ENCODE measurements around the gene CST9L. TPM values are rescaled to one million over a fixed set of nuclear protein-coding genes. Genes with fewer than 3 reads are reported as not detected.

Gene CST9L
- total and polyA plus RNA-seq, 2 of the 13 experiments (the other 11 are each of a cell fraction or from before 2014, with no cell fraction given), result 0.15 TPM; not detected in 1

DNA sequence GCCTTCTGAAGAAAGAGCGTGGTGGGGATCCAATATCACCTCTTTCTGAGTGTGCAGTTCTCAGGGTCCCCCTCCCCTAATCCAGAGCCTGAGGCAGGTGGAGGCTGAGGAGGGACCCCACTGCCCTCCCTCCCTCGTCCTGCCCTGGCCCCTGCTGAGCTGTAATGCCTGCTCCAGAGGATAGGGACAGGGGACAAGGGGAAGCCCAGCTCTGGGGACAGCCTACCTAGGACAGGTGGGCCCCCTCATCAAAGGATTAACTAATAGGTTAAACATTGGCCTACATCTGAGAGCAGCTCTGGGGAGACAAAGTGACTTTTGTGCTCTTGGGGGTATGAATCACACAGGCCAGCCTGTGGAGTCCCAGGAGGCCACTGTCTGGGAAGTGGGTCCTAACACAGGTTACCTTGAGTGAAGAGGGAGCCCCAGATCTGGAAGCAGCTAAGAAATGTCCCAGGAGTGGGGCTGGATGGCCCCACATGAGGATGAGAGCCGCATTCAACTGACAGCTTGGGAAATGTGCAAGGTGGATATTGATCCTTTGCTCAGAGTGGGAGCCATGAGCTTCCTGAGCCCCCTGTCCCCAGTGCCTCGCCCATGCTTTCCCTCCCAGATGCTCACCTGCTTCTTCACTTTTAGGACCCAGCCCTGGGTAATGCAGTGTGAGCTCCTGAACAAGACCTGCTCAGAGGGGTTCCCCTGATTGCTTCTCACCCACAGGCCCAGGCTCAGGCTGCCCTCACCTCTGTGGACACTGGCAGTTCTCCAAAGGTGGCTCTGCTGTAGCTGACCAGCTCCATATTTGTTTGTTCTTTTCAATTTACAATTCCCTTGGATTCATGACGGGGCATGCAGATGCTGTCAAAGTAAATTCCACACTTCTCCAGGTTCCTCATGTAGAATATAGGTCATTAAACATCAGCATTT is 17.8 kb upstream of the CST9L start (continued):
- TF ChIP-seq, protein P1, sequence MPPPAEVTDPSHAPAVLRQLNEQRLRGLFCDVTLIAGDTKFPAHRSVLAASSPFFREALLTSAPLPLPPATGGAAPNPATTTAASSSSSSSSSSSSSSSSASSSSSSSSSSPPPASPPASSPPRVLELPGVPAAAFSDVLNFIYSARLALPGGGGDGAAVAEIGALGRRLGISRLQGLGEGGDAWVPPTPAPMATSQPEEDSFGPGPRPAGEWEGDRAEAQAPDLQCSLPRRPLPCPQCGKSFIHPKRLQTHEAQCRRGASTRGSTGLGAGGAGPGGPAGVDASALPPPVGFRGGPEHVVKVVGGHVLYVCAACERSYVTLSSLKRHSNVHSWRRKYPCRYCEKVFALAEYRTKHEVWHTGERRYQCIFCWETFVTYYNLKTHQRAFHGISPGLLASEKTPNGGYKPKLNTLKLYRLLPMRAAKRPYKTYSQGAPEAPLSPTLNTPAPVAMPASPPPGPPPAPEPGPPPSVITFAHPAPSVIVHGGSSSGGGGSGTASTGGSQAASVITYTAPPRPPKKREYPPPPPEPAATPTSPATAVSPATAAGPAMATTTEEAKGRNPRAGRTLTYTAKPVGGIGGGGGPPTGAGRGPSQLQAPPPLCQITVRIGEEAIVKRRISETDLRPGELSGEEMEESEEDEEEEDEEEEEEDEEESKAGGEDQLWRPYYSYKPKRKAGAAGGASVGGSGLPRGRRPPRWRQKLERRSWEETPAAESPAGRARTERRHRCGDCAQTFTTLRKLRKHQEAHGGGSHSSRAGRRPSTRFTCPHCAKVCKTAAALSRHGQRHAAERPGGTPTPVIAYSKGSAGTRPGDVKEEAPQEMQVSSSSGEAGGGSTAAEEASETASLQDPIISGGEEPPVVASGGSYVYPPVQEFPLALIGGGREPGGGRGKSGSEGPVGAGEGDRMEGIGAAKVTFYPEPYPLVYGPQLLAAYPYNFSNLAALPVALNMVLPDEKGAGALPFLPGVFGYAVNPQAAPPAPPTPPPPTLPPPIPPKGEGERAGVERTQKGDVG (CRISPR knock-in tag; IDR thresholded peaks at IDR 0.05; ENCODE audit: borderline replicate concordance), result no peak; the same call in 1 of the 2 replicates
- 0 out of 2 replicates have a peak, but pooled peaks have one; percentile 34 for TF ChIP-seq ZNF564 (CRISPR knock-in tag; IDR thresholded peaks at IDR 0.05)
- TF ChIP-seq ZNF547 (CRISPR knock-in tag; IDR thresholded peaks at IDR 0.05), result no peak; the same call in 1 of the 2 replicates
- TF ChIP-seq, protein P2, sequence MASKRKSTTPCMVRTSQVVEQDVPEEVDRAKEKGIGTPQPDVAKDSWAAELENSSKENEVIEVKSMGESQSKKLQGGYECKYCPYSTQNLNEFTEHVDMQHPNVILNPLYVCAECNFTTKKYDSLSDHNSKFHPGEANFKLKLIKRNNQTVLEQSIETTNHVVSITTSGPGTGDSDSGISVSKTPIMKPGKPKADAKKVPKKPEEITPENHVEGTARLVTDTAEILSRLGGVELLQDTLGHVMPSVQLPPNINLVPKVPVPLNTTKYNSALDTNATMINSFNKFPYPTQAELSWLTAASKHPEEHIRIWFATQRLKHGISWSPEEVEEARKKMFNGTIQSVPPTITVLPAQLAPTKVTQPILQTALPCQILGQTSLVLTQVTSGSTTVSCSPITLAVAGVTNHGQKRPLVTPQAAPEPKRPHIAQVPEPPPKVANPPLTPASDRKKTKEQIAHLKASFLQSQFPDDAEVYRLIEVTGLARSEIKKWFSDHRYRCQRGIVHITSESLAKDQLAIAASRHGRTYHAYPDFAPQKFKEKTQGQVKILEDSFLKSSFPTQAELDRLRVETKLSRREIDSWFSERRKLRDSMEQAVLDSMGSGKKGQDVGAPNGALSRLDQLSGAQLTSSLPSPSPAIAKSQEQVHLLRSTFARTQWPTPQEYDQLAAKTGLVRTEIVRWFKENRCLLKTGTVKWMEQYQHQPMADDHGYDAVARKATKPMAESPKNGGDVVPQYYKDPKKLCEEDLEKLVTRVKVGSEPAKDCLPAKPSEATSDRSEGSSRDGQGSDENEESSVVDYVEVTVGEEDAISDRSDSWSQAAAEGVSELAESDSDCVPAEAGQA (IDR thresholded peaks at IDR 0.05; ENCODE audit: low read depth), result no peak
- TF ChIP-seq, protein P2 (CRISPR knock-in tag; IDR thresholded peaks at IDR 0.05; ENCODE audit: borderline replicate concordance), result no peak
- TF ChIP-seq, protein P3, sequence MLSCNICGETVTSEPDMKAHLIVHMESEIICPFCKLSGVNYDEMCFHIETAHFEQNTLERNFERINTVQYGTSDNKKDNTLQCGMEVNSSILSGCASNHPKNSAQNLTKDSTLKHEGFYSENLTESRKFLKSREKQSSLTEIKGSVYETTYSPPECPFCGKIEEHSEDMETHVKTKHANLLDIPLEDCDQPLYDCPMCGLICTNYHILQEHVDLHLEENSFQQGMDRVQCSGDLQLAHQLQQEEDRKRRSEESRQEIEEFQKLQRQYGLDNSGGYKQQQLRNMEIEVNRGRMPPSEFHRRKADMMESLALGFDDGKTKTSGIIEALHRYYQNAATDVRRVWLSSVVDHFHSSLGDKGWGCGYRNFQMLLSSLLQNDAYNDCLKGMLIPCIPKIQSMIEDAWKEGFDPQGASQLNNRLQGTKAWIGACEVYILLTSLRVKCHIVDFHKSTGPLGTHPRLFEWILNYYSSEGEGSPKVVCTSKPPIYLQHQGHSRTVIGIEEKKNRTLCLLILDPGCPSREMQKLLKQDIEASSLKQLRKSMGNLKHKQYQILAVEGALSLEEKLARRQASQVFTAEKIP (CRISPR knock-in tag; IDR thresholded peaks at IDR 0.05; ENCODE audit: borderline replicate concordance), result no peak
- 0 out of 2 replicates have a peak, but pooled peaks have one; percentile 89 for TF ChIP-seq ZNF232 (CRISPR knock-in tag; IDR thresholded peaks at IDR 0.05; ENCODE audit: borderline replicate concordance)
- TF ChIP-seq GPN1 (CRISPR knock-in tag; IDR thresholded peaks at IDR 0.05; ENCODE audit: borderline replicate concordance), result no peak
- TF ChIP-seq ZNF768 (CRISPR knock-in tag; IDR thresholded peaks at IDR 0.05), result no peak
- TF ChIP-seq, protein P4, sequence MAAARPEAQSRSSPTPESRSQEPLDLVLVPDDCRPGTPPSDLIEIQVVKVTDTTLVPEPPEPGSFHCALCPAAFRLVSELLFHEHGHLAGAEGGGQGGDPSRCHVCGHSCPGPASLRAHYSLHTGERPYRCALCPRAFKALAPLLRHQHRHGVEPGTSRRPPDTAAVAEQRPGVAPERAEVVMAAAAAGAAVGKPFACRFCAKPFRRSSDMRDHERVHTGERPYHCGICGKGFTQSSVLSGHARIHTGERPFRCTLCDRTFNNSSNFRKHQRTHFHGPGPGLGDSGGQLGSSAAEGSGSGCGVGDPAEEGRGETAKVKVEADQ (CRISPR knock-in tag; IDR thresholded peaks at IDR 0.05; ENCODE audit: borderline replicate concordance), result peak; percentile 53; the same call in 1 of the 2 replicates
- TF ChIP-seq, protein P5, sequence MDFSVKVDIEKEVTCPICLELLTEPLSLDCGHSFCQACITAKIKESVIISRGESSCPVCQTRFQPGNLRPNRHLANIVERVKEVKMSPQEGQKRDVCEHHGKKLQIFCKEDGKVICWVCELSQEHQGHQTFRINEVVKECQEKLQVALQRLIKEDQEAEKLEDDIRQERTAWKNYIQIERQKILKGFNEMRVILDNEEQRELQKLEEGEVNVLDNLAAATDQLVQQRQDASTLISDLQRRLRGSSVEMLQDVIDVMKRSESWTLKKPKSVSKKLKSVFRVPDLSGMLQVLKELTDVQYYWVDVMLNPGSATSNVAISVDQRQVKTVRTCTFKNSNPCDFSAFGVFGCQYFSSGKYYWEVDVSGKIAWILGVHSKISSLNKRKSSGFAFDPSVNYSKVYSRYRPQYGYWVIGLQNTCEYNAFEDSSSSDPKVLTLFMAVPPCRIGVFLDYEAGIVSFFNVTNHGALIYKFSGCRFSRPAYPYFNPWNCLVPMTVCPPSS (IDR thresholded peaks at IDR 0.05), result no peak
- peak; percentile 52 for TF ChIP-seq TEAD3 (CRISPR knock-in tag; optimal IDR thresholded peaks at IDR 0.05; ENCODE audit: borderline replicate concordance)
- TF ChIP-seq ZC3H13 (CRISPR knock-in tag; IDR thresholded peaks at IDR 0.05), result no peak
- peak; percentile 62; the same call in 1 of the 2 replicates for TF ChIP-seq CREM (IDR thresholded peaks at IDR 0.05)
- TF ChIP-seq CREM (CRISPR knock-in tag; IDR thresholded peaks at IDR 0.05), result no peak
